ENCODE data around the gene IGSF23.

GRCh38 chr19:44675521-44675920, 62.2 kb downstream of the IGSF23 start:
- no peak for TF ChIP-seq POLR2A (IDR thresholded peaks at IDR 0.05; ENCODE audit: low read depth, low read length)
- TF ChIP-seq POLR2AphosphoS5 (IDR thresholded peaks at IDR 0.05; ENCODE audit: low read depth, low read length): no peak
- TF ChIP-seq TAF1 (IDR thresholded peaks at IDR 0.05; ENCODE audit: borderline replicate concordance, low read depth, low read length): no peak
